Muscle layer of colon (tissue), 2 donors: ENCODE results near the gene GPBP1.

ENCODE experiments used
- H3K27ac ChIP-seq: one replicate; pipeline ENCODE4 v1.7.0; 2013; ENCODE audit warnings: low read depth, mild to moderate bottlenecking, low read length, moderate library complexity
- H3K27me3 ChIP-seq, 2 donors: one replicate each; pipeline ENCODE4 v1.7.0; 2013; ENCODE audit warnings: low read length in 2 of 2, mild to moderate bottlenecking in 2 of 2; ENCODE audit not compliant: insufficient read depth in 2 of 2, control insufficient read depth in 1 of 2
- H3K36me3 ChIP-seq: one replicate; pipeline ENCODE4 v1.7.0; 2013; ENCODE audit warnings: mild to moderate bottlenecking, low read length; ENCODE audit not compliant: insufficient read depth
- H3K4me1 ChIP-seq: one replicate; pipeline ENCODE4 v1.7.0; 2013; ENCODE audit warnings: mild to moderate bottlenecking, low read length; ENCODE audit not compliant: insufficient read depth
- H3K4me3 ChIP-seq, 2 donors: one replicate each; pipeline ENCODE4 v1.7.0; 2013; ENCODE audit warnings: low read length in 2 of 2, low read depth in 1 of 2, mild to moderate bottlenecking in 1 of 2, moderate library complexity in 1 of 2
- H3K9ac ChIP-seq: one replicate; pipeline ENCODE4 v1.7.0; 2013; ENCODE audit warnings: low read length
- H3K9me3 ChIP-seq: one replicate; pipeline ENCODE4 v1.7.0; 2013; ENCODE audit warnings: mild to moderate bottlenecking, low read length
- donor health status: abdominal sarcoma.
- donor health status: Adenocarcinoma of cecum.

The GPBP1 gene

DNA sequence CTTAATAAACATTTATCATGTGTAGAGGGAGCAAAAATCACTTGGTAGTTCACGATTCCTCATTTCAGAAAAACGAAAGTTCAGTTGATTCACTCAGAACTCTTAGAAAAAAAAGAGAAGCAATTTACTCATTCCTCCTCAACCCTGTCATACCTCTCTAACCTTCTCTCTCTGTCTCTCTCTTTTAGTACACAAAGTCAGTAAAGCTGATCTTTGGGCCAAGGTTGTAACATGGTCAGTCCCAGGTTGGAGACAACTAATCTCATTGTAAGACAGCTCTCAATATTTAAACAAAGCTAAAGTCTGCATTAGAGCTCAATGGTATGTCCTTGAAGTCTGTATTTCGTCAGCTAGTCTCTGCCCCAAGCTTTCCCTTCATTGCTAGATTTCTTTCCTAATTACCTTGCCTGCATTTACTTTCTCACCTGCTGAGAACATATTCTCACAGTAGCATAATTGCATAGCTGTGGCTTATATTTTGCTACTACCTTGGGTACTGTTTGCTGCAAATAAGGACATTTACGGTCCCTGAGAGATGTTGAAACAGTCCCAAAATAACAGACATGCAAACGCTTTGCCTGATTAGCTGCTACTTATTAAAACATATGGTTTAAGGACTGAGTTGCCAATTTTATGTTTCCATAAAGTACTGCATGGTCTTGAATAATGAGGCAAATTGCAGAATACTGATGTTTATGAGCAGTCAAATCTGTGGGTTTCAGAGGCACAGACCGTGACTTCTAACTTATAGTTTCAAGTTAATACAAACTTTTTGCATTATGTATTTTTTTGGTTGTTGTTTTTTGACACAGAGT lies 138.3 kb downstream of the GPBP1 start:
- H3K27me3 ChIP-seq = no peaks in the 10 kb centered on the region
- no peaks in the 10 kb centered on the region for H3K4me1 ChIP-seq
- no peak overlapping the region for H3K27ac ChIP-seq
- H3K9me3 ChIP-seq = no peaks in the 10 kb centered on the region
- no peak overlapping the region for H3K4me3 ChIP-seq
- no peaks in the 10 kb centered on the region for H3K36me3 ChIP-seq
- no peak overlapping the region for H3K9ac ChIP-seq

DNA sequence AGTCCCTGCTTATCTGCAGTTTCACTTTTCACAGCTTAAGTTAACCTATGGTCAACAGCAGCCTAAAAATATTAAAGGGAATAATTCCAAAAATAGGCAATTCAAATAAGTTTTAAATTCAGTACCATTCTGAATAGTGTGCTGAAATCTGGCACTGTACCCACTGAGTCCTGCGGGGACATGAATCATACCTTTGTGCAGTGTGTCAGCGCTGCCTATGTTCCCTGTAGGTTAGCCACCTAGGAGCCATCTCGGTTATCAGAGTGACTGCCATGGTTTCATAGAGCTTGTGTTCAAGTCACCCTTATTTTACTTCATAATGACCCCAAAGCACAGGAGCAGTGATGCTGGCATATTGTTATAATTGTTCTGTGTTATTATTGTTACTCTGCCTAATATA lies 139.9 kb downstream of the GPBP1 start:
- Histone ChIP-seq H3K4me3 (no peak overlapping the region), H3K36me3 (no peaks in the 10 kb centered on the region), H3K27me3 (no peaks in the 10 kb centered on the region), H3K27ac (no peak overlapping the region), H3K9me3 (no peaks in the 10 kb centered on the region), H3K9ac (no peak overlapping the region), H3K4me1 (no peaks in the 10 kb centered on the region)
